Central memory CD4-positive, alpha-beta T cell (primary cell): ENCODE measurements around the gene APOH.
A peak's percentile ranks its signal among the peaks of the same experiment; 100 is the strongest.
"Not testable (repeated sequence)": the region's sequence is repeated elsewhere in the genome, so short reads cannot be mapped to it uniquely, and the experiment has no call there.

Experiments
- DNase-seq: peaks from one replicate; pipeline ENCODE4 v3.0.0; 2022
- total RNA-seq, 3 experiments: gene quantifications; one replicate each; lab custom pipeline; 2026; lab: John Stamatoyannopoulos, UW

APOH gene, protein sequence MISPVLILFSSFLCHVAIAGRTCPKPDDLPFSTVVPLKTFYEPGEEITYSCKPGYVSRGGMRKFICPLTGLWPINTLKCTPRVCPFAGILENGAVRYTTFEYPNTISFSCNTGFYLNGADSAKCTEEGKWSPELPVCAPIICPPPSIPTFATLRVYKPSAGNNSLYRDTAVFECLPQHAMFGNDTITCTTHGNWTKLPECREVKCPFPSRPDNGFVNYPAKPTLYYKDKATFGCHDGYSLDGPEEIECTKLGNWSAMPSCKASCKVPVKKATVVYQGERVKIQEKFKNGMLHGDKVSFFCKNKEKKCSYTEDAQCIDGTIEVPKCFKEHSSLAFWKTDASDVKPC
- 0 to 0.11 (median 0) reads per million in 3 experiments for total RNA-seq

DNA sequence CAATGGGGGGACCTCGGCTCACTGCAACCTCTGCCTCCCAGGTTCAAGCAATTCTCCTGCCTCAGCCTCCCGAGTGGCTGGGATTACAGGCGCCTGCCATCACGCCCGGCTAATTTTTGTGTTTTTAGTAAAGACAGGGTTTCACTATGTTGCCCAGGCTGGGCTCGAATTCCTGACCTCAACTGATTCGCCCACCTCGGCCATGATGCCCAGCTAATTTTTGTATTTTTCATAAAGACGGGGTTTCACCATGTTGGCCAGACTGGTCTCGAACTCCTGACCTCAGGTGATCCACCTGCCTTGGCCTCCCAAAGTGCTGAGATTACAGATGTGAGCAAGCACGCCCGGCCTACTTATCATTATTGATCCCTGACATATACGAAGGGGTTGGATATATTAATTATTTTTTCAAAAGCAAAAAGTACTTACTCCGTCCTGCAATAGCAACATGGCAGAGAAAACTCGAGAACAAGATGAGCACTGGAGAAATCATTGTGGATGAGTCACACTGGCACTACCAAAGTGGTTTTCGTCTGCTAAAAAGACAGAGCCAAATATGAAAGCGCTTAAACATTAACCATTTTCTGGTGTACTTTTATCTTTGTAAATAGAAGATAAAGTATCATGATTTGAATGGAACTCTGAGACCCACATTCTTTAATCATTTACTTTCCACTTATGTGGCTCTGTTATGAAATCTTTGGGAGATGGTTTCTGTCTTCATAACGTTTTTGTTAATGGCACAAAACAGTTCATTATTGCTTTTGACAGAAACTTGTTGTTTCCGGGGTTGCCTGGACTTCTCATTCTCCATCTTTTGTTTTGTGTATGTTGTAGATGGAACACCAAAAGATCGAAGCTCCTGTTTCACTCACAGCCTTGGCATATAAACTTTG, at the start of gene APOH:
APOH (minus strand) TSS at position 529 of the 896 bp plus-strand sequence; CDS start at position 493, 36 bp downstream.
- no peak for DNase-seq

DNA sequence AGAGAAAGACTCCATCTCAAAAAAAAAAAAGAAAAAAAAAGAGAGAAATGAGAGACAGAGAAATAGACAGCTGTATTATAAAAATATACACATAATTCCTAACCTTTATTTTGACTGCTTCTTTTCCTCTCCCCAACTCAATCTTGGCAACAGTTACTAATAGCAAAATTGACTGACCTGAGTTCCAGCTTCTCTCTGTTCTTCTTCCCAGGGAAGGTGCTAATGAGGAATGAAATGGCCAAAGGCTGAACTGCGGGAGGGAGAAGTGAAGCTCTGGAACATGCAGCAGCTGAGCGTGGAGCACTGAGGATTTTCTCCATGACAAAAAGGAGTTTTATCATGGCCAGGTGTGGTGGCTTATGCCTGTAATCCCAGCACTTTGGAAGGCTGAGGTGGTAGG, 48.0 kb upstream of the APOH start:
- no peak for DNase-seq

DNA sequence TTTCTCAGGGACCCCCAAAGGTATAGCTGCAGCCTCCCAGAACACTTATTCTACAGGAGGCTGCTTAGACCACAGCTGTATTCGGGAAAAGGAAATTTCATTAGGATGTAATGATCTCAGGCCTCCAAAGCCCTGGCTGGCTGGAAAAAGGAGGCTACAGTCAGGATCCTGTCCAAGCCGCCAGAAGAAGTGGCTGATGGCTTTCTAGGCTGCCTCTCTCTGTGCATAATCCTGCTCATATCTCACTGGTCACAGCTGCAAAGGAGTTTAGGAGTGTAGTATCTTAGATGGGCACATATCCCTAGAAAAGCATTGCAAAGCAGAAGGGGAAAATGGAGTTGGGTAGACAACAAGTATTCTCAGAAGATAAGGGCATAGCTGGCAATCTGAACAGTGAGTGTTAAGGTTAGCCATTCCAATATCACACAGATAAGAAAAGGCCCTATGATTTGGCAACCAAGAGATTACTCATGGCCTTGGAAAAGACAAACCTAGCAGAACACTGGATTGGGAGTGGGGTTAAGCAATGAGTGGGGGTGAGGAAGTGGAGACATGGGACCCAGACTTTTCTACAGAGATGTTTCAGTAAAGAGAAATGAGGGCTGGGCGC, 47.2 kb upstream of the APOH start:
- no peak for DNase-seq

DNA sequence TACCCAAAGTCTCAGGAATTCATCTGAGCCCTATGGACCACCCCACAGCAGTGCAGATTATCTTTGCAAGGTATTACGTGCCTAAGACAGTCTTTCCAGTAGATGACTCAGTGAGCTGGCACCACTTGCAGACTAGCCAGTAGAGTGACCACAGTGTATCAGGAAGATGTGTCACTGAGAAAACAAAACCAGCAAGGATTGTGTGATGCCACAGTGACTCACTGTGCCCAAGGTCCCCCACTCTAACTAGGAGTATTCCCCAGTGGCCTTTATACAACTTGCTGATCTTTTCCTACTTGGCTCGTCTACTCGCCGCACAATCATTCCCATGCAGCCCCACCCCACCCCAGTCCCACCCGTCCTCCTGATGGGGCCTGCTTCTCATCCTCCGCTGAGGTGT, 46.4 kb upstream of the APOH start:
- DNase-seq, result no peak

DNA sequence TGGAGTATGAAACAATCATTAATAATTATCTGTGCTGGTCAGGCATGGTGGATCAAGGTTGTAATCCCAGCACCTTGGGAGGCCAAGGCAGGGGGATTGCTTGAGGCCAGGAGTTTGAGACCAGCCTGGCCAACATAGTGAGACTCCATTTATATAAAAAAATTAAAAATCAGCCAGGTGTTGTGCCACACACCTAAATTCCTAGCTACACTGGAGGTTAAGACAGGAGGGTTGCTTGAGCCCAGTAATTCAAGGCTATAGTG, 44.3 kb upstream of the APOH start:
- no peak for DNase-seq

GRCh38 chr17:66272811-66273585, 43.8 kb upstream of the APOH start:
- no peak for DNase-seq

DNA sequence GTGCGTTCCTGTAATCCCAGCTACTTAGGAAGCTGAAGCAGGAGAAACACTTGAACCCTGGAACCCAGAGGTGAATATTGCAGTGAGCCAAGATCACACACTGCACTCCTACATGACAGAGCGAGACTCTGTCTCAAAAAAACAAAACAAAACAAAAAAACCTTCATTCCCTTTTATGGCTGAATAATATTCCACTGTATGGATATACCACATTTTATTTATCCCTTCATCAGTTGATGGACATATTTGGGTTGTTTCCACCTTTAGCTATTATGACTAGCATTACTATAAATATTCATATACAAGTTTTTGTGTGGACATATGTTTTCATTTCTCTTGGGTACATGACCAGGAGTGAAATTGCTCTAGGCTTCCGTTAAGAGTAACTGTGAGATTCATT, 42.3 kb upstream of the APOH start:
- DNase-seq, result no peak

GRCh38 chr17:66270106-66270505, 40.9 kb upstream of the APOH start:
- no peak for DNase-seq

DNA sequence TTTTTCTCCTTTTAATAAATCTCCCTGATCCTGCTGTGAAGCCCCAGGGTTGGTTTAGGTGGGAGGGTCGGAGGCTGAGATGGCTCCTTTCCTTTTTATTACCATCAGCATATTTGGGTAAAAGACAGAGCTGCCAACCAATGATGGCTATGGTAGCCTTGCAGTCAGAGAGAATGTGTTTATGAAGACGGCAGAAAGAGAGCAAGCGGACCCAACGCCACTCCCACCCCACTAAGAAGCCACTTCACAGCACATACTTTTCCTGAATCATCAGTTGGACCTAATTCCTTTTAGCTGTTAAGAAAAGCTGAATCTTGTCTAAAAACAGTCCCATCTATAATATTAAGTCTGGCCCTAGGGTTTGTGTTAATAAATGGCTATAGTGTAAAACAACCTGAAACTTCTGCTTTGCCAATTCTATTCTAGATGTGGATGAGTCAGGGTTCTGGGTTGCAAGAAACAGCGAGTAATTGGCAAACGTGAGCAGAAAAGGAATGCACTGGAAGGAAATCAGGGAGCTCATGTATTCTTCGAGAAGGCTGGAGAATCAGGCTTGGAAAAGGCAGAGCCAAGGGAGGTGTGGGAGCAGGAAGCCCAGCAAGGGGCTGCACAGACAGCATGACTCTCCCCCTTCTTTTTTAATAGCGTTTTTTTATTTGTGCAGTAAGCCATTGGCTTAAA, 39.2 kb upstream of the APOH start:
- DNase-seq, result no peak

DNA sequence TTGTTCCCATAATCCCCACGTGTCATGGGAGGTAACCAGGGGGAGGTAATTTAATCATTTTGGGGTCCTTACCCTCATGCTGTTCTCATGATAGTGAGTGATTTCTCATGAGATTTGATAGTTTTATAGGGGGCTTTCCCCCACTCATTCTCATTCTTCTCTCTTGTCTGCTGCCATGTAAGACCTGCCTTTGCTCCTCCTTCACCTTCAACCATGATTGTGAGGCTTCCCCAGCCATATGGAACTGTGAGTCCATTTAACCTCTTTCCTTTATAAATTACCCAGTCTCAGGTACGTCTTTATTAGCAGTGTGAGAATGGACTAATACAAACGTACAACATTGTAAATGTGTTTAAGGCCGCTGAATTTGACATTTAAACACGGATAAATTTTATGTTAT, 35.5 kb upstream of the APOH start:
- no peak for DNase-seq

DNA sequence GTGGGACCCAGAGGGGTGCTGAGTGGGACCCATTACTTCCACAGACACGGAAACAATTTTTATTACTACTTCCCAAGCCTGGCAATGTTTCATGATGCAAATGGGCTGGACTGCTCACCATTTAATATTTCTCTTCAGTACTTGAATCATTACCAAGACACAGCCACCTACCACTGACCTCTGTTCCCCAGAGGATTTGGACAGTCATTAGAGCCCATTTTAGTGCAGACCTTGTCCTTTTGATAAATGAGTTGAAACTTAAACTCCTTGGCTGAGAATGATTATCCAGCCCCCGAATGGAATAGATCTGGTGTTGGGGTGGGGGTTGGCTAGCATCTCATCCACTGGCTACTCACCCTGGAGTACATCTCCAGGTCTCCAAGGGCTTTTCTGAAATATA, 33.6 kb upstream of the APOH start:
- no peak for DNase-seq

GRCh38 chr17:66260688-66261087, 31.5 kb upstream of the APOH start:
- DNase-seq, result no peak

- no peak for DNase-seq
Observed at GRCh38 chr17:66260275-66260674, 31.1 kb upstream of the APOH start.

DNA sequence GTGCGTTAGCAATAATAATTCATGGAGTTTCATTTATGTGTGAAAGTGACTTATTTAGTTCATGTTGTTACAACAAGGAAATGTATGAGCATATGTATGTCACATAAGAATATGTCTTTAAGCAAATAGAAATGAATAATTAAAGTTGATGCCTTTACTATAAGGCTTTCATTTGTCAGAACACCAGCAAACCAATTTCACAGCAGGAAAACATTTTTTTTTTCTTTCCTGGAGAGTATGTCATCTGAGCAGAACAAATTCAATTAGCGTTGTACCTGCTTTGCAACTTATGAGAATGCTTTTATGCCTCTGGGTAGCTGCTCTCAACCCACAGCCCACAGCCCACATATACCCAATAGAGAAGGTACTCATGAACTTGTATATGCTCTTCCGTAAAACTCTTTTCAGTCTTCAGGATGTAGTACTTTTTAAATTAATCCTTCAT, 26.3 kb upstream of the APOH start:
- DNase-seq, result peak; percentile 22

DNA sequence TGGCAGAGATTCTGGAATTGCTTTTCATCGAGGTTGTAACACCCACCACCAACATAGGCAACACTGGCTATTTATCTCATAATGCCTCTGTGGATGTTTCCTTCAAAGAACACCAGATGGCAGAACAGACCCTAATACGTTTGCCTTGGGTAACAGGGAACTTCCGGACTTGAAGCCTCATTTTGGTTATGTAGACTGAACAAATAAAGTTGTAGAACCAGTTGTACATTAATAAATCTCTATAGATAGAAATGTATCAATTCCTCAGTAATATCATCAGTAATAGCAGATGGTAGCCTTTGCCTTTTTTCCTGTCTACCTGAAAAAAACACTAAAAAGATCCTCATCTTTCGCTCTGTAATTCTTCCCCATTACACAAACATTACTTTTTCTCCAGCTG, 25.9 kb upstream of the APOH start:
- DNase-seq, result peak; percentile 66

- not testable (repeated sequence) for DNase-seq
Observed at GRCh38 chr17:66253458-66253857, 24.2 kb upstream of the APOH start.

DNA sequence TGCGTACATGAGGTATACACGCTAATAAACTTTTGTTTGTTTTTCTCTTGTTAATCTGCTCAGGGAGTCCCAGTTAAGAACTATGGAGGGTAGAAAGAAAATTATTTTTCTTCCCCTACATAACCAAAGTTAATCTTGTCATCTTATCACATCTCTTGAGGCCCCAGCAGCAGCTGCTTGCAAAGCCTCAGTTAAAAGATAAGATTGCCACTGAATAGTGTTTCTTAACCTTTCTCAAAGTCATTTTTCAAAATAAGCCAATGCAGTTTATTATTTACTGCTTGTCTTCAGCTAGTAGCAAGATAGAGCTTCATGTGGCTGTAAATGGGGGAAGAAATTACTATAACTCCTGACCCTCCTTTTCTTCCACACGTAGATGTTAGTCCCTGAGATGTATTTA, 21.5 kb upstream of the APOH start:
- no peak for DNase-seq

- no peak for DNase-seq
Observed at GRCh38 chr17:66248285-66248684, 19.1 kb upstream of the APOH start.

- no peak for DNase-seq
Observed at GRCh38 chr17:66241839-66242238, 12.6 kb upstream of the APOH start.

DNA sequence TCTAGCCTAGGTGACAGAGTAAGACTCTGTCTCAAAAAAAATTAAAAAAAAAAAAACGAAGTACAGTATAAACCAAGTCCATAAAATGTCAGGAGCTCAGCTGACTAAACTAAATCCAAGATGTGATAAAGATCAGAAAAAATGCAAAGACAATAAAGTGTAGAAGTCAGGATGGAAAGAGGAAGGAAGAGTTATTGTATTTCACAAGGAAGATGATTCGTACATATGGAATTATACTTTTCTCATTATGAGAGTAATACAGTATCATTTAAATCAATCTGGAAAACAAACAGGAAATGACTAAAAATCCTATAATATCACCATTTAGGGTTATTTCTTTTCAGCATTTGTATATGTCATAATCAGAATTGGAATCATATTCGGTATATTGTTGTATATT, 11.4 kb upstream of the APOH start:
- no peak for DNase-seq

DNA sequence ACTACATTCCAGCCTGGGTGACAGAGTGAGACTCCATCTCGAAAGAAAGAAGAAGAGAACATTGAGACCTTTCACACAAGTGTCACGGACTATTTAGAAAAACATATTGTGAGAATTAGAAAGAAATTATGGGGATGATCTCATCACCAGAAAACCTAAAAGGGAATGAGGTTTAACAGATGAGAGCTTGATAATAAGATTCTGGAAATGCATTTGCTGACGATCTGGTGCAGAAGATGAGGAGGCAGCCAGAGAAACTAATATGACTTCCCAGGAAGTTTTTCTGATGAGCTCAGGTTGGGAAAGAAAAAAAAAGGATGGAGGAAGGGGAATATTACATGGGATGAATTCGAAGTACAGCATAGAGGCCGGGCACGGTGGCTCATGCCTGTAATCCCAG, 10.8 kb upstream of the APOH start:
- no peak for DNase-seq

DNA sequence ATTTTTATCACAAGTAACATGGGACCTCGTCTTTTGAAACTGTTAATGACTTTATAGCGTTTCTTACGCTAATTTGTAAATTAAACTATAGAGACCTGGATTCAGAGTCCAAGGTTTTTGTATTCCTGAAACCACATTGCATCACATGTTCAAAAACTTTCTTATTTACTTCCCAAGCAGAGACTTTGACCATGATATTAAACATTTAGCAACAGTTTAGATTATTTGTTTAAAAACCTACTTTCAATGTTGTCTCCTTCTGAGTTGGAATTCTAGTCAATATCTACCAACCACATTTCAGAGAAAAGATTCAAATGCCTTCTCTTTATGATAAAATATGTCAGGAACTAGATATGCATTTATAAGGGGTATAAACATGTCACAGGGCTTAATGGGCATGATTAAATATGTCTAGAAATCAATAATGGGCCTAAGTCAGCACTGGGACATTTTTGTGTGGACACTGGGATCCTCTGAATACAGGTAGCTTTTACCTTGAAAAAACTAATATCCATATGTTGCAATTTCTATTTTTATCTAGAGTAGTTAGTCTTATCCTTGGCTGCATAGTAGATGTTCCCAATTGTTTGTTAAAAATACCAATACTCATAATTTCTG, 6.3 kb upstream of the APOH start:
- DNase-seq, result no peak
